Measurements from ENCODE around the gene MAGI1.

The MAGI1 gene

GRCh38 chr3:65314916-65315315 is 723.8 kb downstream of the MAGI1 start:
- DNase-seq (ENCODE audit: low read depth), result no peak

DNA sequence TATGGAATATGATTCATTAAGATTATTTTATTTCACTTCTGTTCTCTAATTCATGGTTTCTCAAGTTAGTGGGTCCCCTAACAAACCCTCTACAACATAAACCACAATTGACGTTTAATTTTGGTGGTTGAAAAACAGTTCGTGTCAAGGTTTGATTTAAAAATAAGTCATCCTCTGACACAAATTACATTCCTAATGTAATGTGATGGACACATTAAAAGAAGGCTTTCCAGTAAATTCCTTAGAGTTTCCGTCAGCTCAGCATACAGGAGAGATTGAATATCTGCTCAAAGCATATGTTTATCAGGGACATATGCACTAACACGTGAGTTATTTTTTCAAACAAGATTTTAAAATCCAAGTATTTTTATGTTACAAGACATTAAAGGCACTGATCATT is 724.4 kb downstream of the MAGI1 start:
- no peak for DNase-seq (ENCODE audit: low read depth)

GRCh38 chr3:65313666-65314065 is 725.1 kb downstream of the MAGI1 start:
- DNase-seq (ENCODE audit: low read depth), result no peak

- no peak for DNase-seq (ENCODE audit: low read depth)
Observed at GRCh38 chr3:65305836-65306235, 732.9 kb downstream of the MAGI1 start.

Data from fibroblast of gingiva (primary cell).